ENCODE results near the gene MLLT10. TPM values are rescaled to one million over a fixed set of nuclear protein-coding genes. Genes with fewer than 3 reads are reported as not detected.
"Not testable (repeated sequence)": the region's sequence is repeated elsewhere in the genome, so short reads cannot be mapped to it uniquely, and the experiment has no call there.

Gene MLLT10
- total RNA-seq, 1 donor from 2014 or later, result 20.4 TPM

- no peak for DNase-seq (ENCODE audit: low read depth)
These were observed 158.9 kb downstream of the MLLT10 start for GRCh38 chr10:21692916-21693315.

- no peak for DNase-seq (ENCODE audit: low read depth)
These were observed 159.4 kb downstream of the MLLT10 start for GRCh38 chr10:21693418-21693817.

GRCh38 chr10:21694631-21695030 is 160.6 kb downstream of the MLLT10 start:
- no peak for DNase-seq (ENCODE audit: low read depth)

GRCh38 chr10:21696302-21696701 is 162.3 kb downstream of the MLLT10 start:
- peak; percentile 23 for DNase-seq (ENCODE audit: low read depth)

- DNase-seq (ENCODE audit: low read depth), result no peak
These were observed 165.5 kb downstream of the MLLT10 start for GRCh38 chr10:21699575-21699974.

- no peak for DNase-seq (ENCODE audit: low read depth)
These were observed 166.4 kb downstream of the MLLT10 start for GRCh38 chr10:21700474-21700873.

DNA sequence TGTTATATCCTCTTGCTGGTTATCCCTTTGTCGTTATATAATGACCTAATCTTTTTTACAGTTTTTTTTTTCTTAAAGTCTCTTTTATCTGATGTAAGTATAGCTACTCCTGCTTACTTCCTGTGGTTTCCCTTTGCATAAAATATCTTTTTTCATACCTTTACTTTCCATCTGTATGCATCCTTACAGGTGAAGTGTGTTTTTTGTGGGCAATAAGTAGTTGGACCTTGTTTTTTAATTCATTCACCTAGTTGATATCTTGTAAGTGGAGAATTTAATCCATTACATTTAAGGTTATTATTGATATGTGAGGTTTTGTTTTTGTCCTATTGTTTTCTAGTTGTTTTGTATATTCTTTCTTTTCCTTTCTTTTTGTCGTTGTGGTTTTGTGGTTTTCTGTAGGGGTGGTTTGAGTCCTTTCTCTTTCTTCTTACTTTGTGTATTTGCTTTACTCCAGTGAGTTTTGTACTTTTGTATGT is 168.6 kb downstream of the MLLT10 start:
- DNase-seq (ENCODE audit: low read depth), result no peak

GRCh38 chr10:21705142-21705827 is 171.3 kb downstream of the MLLT10 start:
- DNase-seq (ENCODE audit: low read depth), result no peak

GRCh38 chr10:21705828-21706176 is 171.8 kb downstream of the MLLT10 start:
- no peak for DNase-seq (ENCODE audit: low read depth)

DNA sequence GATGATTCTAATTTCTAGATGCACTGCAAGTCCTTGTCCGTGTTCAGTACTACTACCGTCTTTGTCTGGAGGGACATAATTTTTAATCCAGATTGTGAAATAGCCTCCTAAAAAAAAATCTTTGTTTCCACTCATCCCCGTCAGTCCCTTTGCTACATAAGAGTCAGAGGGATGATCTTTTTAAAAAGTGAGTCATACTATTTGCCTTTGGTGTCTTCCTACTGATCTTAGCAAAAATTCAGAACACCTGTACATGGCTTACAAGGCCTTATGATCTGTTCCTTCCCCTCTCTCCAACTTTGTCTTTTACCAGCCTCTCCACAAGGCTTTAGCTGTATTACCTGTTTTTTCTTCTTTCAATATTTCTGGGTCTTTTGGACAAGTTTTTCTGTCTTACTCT is 173.5 kb downstream of the MLLT10 start:
- no peak for DNase-seq (ENCODE audit: low read depth)

GRCh38 chr10:21712975-21713374 is 178.9 kb downstream of the MLLT10 start:
- peak; percentile 14 for DNase-seq (ENCODE audit: low read depth)

GRCh38 chr10:21715531-21716195 is 181.6 kb downstream of the MLLT10 start:
- DNase-seq (ENCODE audit: low read depth), result no peak

- not testable (repeated sequence) for DNase-seq (ENCODE audit: low read depth)
These were observed 183.5 kb downstream of the MLLT10 start for GRCh38 chr10:21717437-21718054.

DNA sequence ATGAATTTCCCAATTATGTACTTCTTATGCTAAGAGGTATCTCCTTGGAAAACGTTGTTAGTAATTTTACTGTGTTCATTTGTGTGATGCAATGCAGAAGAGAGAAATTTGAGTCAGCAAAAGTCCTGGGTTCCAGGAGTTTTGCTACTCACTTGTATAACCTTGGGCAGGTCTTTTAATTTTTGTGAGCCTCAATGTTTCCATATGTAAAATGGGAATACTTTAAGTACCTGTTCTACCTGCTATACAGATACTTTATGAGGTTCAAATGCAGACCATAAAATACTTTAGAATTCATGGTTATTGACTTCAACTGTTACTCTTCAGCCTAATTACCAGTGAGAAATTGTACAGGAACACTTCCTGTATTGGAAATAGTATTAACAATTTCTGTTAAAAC is 185.5 kb downstream of the MLLT10 start:
- DNase-seq (ENCODE audit: low read depth), result no peak

DNA sequence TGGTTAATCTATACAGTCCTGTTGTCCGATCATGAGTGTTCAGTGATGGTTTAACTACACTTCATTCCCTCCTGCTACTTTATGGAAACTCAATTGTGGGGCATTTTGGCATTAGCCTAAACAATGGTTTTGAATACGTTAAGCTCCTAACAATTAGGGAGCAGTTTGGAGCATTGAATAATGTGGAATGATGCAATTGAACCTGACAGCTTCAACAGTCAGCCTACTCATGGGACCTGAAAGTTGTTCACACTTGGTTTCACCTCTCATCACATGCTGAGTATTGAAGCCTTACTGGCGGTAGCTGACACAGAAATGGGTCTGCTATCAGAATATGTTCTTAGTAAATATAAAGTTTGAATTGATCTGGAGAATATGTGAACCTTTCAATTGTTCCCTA is 186.1 kb downstream of the MLLT10 start:
- no peak for DNase-seq (ENCODE audit: low read depth)

DNA sequence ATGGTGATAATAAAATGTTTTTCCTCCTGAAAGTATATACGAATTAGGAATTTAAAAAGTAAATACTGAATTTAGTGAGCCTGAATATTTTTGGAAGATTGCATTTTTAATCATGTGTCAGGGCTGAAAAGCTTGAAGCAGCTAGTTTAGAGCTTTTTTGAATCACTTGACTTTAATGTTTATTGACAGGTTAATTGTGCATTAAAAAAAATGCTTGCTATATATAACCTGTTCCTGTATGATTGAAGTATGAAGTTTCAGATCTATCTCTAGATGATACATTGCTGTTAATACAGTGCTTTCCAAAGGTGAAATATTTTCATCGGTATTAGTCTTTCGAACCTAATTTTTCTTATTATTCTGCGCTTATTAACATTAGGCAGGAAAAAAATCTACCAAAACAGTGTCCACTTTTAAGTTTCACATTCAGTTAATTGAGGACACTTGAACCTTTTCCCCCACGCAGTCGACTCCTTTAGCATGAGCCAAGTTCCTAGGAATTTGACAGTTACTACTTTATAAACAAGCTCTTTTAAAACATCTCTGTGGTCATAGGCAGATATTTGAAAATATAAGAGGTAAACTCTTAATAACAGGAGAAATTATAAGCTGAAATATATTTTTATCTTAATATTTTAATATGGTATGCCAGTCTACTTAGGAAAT is 187.1 kb downstream of the MLLT10 start:
- no peak for DNase-seq (ENCODE audit: low read depth)

GRCh38 chr10:21722209-21722608 is 188.2 kb downstream of the MLLT10 start:
- DNase-seq (ENCODE audit: low read depth), result no peak

DNA sequence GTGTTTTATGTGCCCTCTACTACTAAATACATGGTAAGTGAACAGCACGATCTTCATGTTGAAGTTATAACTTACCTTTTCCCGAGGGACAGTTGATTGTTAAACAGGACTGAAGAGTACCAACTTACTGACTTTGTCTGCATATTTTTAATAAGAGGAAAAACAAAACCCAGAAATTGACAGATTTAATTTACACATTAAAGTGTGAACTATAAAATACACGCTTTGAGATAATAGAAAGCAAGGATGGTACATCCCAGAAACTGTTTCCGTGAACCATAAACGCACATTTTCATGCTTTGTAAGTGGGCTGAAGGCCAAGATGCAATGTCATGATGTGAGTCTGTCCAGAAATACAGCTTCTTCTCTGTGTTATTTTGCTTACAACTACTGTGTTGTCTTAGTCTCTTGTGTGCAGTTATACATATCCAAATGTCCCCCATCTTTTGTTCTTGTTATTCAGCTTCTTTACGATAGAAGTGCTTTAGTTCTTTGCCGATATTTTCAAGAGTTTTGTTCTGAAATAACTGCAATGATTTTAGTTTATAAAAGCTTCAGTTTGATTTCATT is 190.1 kb downstream of the MLLT10 start:
- no peak for DNase-seq (ENCODE audit: low read depth)

DNA sequence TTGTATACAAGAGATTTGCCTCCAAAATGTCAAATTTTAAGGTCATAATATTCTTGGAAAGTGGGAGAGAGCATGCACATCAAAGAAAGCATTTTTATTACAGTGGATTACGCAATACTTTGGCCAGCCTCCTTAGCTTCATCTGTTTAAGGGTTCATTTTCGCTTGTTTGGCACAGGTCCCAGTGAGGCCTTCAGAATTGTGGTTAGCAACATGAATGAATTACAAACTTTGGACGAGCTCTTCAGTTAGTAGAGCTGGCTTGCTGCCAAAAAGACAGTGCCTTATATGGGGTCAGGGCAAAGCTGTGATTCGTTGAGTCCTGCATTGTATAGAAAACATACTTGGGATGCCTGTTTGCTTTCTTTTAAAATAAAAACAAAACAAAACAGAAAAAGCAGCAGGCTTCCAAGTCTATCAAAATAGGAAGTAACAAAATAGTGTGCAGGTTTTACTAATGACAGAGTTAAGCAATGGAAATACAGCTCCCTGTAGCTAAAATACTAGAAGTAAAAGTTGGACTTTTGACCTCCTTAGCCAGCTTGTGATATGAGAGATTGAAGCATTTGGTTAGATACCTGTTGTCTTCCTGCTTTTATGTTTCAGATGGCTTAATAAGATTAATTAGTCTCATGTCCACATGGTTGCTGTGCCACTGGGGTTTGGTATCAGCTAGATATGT is 190.8 kb downstream of the MLLT10 start:
- DNase-seq (ENCODE audit: low read depth), result peak; percentile 99

DNA sequence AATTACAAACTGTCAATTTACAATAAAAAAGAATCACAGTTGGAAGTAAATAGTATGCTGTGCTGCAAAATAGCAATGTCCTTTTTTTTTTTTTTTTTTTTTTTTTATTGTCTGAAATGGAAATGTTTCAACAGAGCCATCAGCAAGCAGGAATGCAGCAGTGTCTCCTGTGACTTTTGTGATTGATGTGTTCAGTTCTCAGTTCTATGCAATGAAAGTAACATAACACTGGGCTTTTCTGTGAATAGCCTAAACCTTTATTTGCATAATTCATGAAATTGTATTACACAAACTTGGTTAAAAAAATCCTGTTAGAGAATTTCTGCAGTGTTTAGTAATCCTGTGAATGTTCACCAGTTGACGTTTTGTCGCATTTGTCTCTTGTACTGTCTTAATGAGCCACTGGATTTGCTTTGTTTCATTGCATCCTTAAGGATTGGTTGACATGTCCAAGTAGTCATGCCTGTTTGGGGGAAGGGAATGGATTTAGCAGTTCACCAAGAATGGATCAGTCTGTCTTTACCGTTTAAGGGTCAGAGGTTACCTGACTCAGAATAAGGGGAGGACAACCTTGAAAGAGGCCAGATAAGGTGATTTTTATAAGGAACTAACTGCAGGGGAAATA is 192.7 kb downstream of the MLLT10 start:
- no peak for DNase-seq (ENCODE audit: low read depth)

All from myocyte (in vitro differentiated cells).